Left cardiac atrium (tissue), 4 donors: ENCODE data around the gene MCCC2. TPM values are rescaled to one million over a fixed set of nuclear protein-coding genes. Genes with fewer than 3 reads are reported as not detected.

Experiments used
- ATAC-seq, 2 donors: fragments of 200-7000 bp; cut with Tn5 transposase; one replicate each; pipeline ENCODE4 v1.9.1; 2020; ENCODE audit warnings: mild to moderate bottlenecking in 2 of 2, moderate library complexity in 2 of 2
- DNase-seq: peaks from one replicate; pipeline ENCODE4 v3.0.0-alpha.2; 2020
- intact Hi-C, 2 donors: fragments of 100-400 bp; cut with DNase I; formaldehyde crosslinking; loops; one replicate each; pipeline versions ENCODE4 v1.14.1 to v1.15.1; 2022 to 2023
- total RNA-seq, 2 donors: library from RNA; stranded (reverse); fragmentation: NEBNext Ultra II Directional; extraction: Animal tissue kit (Norgen Biotek cat#: 25700); gene quantifications; one replicate each; pipeline ENCODE4 v1.2.1, GENCODE V29; 2021
- donor health status: DM: no; HTN: yes; CAD: no.
- donor health status: DM: no; HTN: yes; CAD: no; lungs with severe emphysema.
- donor health status: DM: yes; HTN: yes; CAD: no.
- donor health status: Dilated cardiomyopathy.

The MCCC2 gene
- total RNA-seq, 2 donors from 2014 or later, result 52.5 to 54.8 TPM

DNA sequence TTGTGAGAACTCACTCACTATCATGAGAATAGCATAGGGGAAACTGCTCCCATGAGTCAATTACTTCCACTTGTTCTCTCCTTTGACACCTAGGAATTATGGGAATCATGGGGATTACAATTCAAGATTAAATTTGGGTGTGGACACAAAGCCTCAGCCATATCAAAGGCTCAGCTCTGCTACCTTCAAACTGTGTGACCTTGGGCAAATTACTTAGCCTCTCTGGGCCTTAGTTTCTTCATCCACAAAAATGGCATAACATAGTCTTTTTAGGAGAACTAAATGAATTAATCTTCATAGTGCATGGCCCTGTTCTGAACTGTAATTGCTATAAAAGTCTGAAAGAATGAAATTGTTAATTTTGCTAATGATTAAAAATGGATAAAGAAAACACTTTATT, 113.7 kb downstream of the MCCC2 start:
- intact Hi-C loops, result no loop called here
- DNase-seq (no peak), ATAC-seq (no peak)

DNA sequence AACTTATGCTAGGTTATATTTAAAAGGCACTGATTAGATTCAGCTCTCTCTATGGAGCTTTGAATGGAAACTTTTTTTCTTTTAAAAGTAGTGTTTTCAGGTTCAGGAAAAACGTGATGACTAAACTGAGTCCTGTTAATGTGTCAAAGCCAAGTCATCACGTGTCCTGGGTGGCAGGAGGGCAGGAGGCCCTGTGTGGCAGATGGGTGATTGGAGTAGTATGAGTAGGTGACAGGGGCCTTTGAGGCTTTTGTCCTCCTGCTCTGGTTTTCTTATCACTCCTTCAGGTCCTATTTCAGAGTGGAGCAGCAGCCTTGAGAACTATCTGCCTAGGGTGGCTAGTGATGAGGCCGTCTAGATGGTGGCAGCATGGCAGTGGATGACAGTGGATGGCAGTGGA, 114.3 kb downstream of the MCCC2 start:
- intact Hi-C loops, result no loop called here
- DNase-seq (no peak), ATAC-seq (no peak)

- DNase-seq (no peak), ATAC-seq (no peak)
- intact Hi-C loops, result no loop called here
Observed at GRCh38 chr5:71703941-71704340, 116.8 kb downstream of the MCCC2 start.

- intact Hi-C loops, result no loop called here
- DNase-seq (no peak), ATAC-seq (no peak)
Observed at GRCh38 chr5:71705421-71705820, 118.3 kb downstream of the MCCC2 start.

DNA sequence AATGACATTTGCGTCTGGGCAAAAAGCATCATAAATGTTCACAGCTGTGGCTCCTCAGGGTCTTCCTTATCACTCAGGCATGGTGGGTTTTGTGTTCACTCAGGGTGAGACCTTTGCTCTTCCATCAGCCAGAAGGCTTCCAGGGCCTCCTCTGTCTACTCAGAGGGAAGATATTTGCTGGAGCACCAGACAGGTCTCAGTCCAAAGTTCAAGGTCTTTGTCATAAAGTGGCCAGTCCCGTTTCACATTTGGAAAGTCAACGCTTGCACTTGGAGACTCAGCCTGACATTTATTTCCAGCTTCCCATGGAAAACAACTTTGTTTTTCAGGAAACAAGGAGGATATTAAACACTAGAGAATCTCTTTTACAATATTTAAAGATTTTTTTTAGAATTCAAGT, 119.8 kb downstream of the MCCC2 start:
- intact Hi-C loops, result no loop called here
- DNase-seq (no peak), ATAC-seq (no peak)

Other genes with a start within 250 kb of the MCCC2 start
- gene BDP1, start 131.7 kb upstream of the MCCC2 start, total RNA-seq, result 10 to 100 TPM; 13.1 to 18.6 TPM
- gene CARTPT, start 131.9 kb downstream of the MCCC2 start, total RNA-seq, result not detected